HG02981 (cell line): ENCODE results near the gene SSBP3.

Experiments used
- ATAC-seq: cut with Tn5 transposase; IDR thresholded peaks from one replicate; pipeline ENCODE4 v1.9.1; 2021; ENCODE audit warnings: mild to moderate bottlenecking, moderate library complexity; ENCODE audit not compliant: unreplicated experiment

Gene SSBP3

GRCh38 chr1:54410359-54410758 lies 4.2 kb upstream of the SSBP3 start:
- ATAC-seq = no peak

GRCh38 chr1:54409156-54410142 lies 3.3 kb upstream of the SSBP3 start:
- no peak for ATAC-seq

- ATAC-seq = no peak
Measured at GRCh38 chr1:54408147-54409066, 2.2 kb upstream of the SSBP3 start.

DNA sequence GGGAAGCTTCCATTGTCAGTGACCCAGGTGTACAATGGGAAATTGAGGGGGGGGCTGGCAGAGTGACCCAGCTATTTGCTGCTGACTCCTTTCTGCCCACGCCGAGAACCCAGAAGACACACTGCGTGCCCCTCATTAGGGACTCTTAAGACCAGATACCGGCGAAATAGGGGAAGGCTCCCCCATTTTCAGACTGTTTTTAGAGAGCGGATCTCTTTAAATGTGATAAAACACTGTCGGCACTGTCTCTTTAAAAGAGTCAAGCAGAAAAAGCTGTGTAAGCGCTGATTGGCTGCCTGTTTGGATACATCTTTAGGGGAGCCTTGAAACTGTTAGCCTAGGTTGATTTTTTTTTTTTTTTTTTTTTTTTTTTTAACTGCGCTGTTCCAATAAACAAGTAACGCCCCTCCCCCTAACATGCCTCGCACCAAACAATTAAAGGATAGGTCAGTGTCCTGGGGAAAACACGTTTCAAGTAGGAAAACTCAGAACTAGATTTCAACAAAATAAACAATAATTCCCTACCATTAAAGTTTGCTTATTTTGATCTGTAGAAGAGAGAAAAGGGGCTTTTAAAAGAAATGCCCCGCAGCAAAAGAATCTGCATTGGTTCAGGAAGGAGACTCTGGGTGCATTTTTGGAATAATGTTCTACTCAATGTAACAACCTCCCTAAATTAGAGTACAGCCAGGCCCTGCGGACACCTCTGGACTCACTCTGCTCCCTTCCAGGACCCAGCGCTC lies 1.4 kb upstream of the SSBP3 start:
- ATAC-seq = peak; percentile 33

DNA sequence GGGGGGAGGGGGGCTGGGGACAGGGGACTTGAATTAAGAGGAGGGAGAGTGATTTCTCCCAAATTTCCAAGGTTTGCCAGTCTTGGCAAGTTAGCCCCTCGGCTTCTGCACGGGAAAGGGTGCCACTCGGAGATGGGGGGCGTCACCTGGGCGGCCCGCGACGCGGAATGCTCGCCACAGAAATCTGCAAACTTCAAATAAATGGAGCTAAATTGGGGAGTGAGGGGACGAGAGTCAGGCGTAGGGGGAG lies 885 bp upstream of the SSBP3 start:
- no peak for ATAC-seq

DNA sequence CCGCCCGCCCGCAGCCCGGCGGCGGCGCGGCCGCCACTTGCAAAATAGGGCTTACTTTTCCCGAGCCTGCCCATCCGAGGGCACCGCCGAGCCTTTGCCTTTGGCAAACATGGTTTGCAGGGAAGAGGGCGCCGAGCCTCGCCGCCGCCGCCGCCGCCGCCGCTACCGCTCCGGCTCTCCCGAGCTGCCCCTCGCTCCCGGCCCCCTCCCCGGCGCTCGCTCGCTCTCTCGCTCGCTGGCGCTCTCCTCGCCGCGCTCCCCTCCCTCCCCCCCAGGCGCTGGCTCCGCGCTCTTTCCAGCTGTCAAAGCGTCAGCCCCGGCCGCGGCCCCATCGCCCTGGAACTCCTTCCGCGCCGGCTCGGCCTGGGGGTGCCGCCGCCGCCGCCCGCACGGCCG lies 298 bp downstream of the SSBP3 start:
- peak; percentile 15 for ATAC-seq

GRCh38 chr1:54404939-54405897 lies 976 bp downstream of the SSBP3 start:
- no peak for ATAC-seq

DNA sequence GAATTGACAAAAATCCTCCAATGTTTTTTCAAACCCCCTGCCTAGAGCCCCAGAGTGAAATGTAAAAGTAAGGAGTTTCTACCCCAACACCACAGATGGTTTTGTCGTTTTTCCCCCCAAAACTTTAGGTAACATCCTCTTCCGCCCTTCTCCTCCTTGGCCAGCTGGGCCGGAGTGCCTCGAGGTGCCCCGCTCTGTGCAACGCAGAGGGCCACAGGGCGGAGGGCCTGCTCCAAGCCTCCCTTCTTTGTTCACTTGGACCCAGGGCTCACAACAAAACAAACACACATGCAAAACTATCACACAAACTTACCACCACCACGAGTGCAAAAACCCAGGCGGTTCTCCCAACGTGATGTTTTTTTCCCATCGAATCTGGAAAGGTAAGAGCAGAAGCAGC lies 1.9 kb downstream of the SSBP3 start:
- no peak for ATAC-seq

DNA sequence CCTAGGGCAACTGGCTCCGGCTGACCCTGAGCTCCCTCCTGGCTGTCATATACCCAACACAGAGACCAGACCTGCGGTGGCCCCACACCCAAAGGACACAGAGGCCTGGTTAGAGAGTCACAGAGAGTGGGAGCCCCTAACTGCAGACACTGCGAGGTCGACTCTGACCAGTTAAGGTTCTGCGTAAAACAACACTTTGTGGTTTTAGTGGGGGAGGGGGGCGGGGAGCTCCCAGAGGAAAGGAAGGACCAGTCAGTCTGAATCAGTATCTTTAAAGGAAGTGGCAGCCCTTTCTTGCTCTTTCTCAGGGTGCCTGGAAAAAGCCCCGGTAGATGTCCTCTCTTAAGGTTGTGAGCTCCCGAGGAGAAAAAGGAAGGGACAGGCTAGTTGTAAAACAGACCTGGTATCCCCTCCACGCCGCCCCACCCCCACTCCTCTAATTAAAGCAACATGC lies 2.4 kb downstream of the SSBP3 start:
- no peak for ATAC-seq

DNA sequence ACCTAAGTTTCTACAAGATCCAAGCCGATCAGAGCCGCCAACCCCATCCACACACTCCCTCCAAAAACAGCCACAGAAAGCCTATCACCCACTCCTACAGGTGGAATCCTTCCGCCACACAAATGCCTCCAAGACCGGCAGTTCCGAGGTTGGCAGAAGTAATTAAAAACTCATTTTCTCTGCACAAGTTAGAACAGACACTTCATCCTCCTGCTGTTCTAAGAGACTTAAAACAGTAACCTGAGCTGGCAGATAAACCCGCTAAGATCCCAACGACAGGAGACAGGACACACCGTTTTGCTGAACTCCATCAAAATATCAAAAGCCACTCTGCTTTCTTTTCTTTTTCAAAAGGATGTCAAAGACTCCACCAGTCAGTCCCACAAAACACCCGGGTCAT lies 2.8 kb downstream of the SSBP3 start:
- ATAC-seq = no peak

DNA sequence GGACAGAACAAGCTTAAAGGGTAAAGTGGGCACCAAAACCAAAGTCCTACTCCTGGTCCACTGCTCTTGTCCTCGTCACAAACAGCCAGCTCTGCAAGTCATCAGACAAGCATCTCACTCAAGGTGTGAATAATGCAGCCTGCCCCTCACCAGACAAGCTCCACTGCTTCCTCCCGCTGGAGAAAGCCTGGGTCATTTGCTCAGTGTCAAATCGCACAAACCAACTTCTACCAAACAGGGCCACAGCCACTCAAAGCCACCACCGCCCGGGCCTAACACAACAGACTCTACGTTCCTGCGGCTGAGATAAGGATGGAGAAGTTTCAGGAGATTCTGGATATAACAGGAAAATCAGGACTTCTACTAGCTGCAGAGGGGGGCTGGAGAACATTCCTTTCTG lies 3.3 kb downstream of the SSBP3 start:
- no peak for ATAC-seq

DNA sequence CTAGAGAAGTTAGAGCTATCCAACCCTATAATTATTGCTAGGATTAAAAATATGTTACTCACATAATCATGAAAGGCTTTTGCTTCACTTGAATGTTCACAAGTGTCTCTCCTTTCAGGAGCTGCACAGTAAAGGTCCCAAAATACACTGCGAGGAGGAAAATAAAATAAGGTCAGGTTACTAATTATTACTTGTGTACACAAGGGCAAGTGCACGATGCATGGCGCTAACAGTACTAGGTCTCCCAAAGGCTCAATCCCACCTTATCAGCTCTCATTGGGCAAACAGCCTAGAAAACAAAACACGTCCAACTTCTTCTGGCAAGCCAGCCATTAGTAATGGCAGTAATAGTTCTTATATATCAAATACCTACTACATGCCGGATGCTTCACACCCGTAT lies 4.4 kb downstream of the SSBP3 start:
- no peak for ATAC-seq

- no peak for ATAC-seq
Measured at GRCh38 chr1:54400329-54400728, 5.9 kb downstream of the SSBP3 start.

DNA sequence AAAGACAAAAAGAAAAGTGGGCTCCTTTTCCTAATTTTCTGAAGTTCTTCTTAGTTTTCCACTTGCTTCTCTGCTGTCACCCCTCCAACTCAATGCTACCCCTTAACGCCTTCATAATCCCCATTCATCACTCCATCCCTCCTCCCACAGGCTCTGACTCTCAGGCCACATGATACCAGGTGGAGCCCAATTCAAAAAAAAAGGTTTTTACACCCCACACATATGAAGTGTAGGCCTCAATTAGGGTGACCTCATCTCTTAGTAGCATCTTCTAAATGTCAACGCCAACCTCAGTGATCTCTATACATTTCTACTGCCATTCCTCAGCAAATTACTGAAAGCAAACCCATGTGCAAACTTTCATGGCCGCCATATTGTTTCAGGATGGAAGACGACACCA lies 6.4 kb downstream of the SSBP3 start:
- ATAC-seq = no peak

- no peak for ATAC-seq
Measured at GRCh38 chr1:54398963-54399528, 7.1 kb downstream of the SSBP3 start.

DNA sequence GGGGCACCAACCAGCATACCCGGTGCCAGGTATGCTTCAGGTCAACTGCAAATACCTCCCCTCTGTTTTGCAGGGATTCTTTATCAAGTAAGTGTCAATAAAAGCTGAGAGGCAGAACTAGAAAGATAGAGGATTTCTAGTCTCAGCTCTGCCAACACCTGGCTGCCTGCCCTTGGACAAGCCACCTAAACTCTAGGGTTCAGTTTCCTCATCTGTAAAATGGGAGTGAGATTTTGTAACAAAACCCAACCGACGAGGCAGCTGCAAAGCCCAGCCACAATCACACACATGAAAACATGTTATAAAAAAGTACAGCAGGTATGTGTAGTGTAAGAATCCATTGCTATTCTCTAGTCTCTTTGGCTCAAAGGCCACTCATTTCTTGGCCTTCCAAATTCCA lies 8.2 kb downstream of the SSBP3 start:
- ATAC-seq = no peak

GRCh38 chr1:54397090-54397591 lies 9.1 kb downstream of the SSBP3 start:
- no peak for ATAC-seq

GRCh38 chr1:54396261-54396933 lies 9.8 kb downstream of the SSBP3 start:
- no peak for ATAC-seq
